ENCODE results near the gene MATN1. TPM values are rescaled to one million over a fixed set of nuclear protein-coding genes. Genes with fewer than 3 reads are reported as not detected.

MATN1 gene
- total RNA-seq, 2 experiments from 2014 or later, result 0.28 to 0.42 TPM

DNA sequence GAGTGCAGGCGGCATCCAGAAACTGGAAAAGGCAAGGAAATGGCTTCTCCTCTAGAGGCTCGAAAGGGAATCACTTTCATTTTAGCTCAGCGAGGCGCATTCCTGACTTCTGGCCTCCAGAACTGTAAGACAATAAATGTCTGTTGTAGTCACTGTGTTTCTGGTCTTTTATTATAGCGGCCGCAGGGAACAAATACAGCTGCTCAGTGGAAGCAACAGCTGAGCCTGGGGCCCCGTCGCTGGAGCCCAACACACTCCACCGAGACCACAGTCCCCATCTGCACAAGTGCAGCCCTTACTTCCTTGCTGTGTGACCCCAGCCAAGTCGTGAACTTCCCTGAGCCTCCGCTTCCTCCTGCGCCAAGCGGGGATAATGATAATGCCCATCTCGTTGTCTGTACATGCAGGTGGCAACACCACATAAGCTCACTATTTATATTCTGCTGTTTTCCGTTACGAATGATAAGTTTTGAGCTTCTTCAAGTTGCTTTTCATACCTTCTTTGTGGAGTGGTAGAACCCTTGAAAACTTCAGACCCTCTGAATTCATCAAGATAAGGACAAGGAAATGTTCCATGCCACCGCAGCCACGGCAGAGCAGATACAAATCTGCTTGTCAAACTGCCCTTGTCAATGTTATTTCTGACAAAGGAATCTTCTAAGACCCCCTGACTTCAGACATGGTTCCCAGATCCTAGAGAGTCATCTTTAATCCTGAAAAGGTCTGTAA is 37.4 kb upstream of the MATN1 start:
- no peaks in the 10 kb centered on the region for H3K9me3 ChIP-seq (ENCODE audit: low read length)
- peak overlapping the region; percentile 91 for H3K4me2 ChIP-seq (ENCODE audit: low read length)
- ChIA-PET POLR2A (interaction anchor here (0.5 to 2.8 kb wide), 13 partner anchors 10 to 1257 kb away, joined by 3 to 15 read pairs (median 4); no protein-coding TSS in a partner anchor), CTCF (ENCODE audit: unreplicated experiment) (interaction anchor here (0.6 to 2.9 kb wide), 5 partner anchors 16 to 72 kb away, joined by 3 to 17 read pairs (median 7); no protein-coding TSS in a partner anchor)
- H2AFZ ChIP-seq (ENCODE audit: low read length), result peak overlapping the region; percentile 1; the same call in 1 of the 2 replicates
- peaks cover 83% of the 10 kb centered on the region for H3K4me1 ChIP-seq (ENCODE audit: insufficient read depth, low read length, poor library complexity, severe bottlenecking)
- no TSS peak for BruUV-seq (replicated peaks)
- TF ChIP-seq EZH2phosphoT487 (IDR thresholded peaks at IDR 0.05; ENCODE audit: borderline replicate concordance, low read depth, low read length), result no peak
- TF ChIP-seq, protein P1, sequence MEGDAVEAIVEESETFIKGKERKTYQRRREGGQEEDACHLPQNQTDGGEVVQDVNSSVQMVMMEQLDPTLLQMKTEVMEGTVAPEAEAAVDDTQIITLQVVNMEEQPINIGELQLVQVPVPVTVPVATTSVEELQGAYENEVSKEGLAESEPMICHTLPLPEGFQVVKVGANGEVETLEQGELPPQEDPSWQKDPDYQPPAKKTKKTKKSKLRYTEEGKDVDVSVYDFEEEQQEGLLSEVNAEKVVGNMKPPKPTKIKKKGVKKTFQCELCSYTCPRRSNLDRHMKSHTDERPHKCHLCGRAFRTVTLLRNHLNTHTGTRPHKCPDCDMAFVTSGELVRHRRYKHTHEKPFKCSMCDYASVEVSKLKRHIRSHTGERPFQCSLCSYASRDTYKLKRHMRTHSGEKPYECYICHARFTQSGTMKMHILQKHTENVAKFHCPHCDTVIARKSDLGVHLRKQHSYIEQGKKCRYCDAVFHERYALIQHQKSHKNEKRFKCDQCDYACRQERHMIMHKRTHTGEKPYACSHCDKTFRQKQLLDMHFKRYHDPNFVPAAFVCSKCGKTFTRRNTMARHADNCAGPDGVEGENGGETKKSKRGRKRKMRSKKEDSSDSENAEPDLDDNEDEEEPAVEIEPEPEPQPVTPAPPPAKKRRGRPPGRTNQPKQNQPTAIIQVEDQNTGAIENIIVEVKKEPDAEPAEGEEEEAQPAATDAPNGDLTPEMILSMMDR (conservative IDR thresholded peaks at IDR 0.05; ENCODE audit: low read length), result no peak
- H3K27ac ChIP-seq (ENCODE audit: low read depth, low read length, poor library complexity, severe bottlenecking), result peak overlapping the region; percentile 52
- H3K79me2 ChIP-seq (ENCODE audit: insufficient read depth, low read depth, low read length), result no peaks in the 10 kb centered on the region
- H4K20me1 ChIP-seq (ENCODE audit: insufficient read depth, low read length), result no peaks in the 10 kb centered on the region; the same call in 1 of the 2 replicates
- H3K4me3 ChIP-seq (ENCODE audit: low read depth, low read length, poor library complexity, severe bottlenecking), result peak overlapping the region; percentile 34
- intact Hi-C loops (cut with micrococcal nuclease; ENCODE audit: unreplicated experiment), result loop anchor here (1.0 kb wide), 1 partner anchor 30 kb away; no protein-coding TSS in a partner anchor
- no peaks in the 10 kb centered on the region for H3K9me2 ChIP-seq (ENCODE audit: insufficient read depth, low read length)
- no peaks in the 10 kb centered on the region for H3K36me3 ChIP-seq (ENCODE audit: insufficient read depth, low read length)
- DNase-seq (ENCODE audit: low spot score), result peak; percentile 74

DNA sequence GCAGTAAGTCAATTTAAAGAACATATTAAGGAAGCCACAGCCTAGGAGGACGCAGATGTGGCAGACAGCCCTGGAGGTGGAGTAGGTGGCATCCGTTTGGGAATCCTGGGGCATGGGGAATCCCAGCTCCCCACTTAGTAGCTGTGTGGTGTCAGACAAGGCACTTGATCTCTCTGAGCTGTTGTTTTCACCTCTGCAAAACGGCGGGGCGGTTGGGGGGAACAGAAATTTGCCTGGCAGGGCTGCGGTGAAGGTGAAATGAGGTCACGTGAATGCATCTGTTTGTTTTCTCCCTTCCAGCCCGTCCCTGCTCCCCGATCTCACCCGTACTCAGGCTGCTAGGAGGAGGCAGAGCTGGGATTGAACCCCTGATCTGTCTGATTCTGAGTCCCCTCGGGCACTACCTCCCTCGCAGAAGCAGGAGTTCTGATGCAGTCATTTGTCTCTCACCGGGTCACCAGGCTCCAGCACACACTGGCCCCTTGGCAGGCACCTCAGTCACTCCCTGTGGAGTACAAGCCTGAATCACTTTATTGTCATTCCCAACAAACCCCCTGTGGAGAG is 36.4 kb upstream of the MATN1 start:
- Histone ChIP-seq H3K4me1 (ENCODE audit: insufficient read depth, low read length, poor library complexity, severe bottlenecking) (peaks cover 87% of the 10 kb centered on the region), H3K9me3 (ENCODE audit: low read length) (no peaks in the 10 kb centered on the region), H3K9me2 (ENCODE audit: insufficient read depth, low read length) (no peaks in the 10 kb centered on the region), H2AFZ (ENCODE audit: low read length) (peak overlapping the region; percentile 1; the same call in 1 of the 2 replicates), H3K4me3 (ENCODE audit: low read depth, low read length, poor library complexity, severe bottlenecking) (peak overlapping the region; percentile 34), H3K27ac (ENCODE audit: low read depth, low read length, poor library complexity, severe bottlenecking) (peak overlapping the region; percentile 52), H3K36me3 (ENCODE audit: insufficient read depth, low read length) (no peaks in the 10 kb centered on the region), H3K4me2 (ENCODE audit: low read length) (peak overlapping the region; percentile 91), H3K79me2 (ENCODE audit: insufficient read depth, low read depth, low read length) (no peaks in the 10 kb centered on the region), H4K20me1 (ENCODE audit: insufficient read depth, low read length) (peaks cover 9% of the 10 kb centered on the region)
- CTCF ChIA-PET (ENCODE audit: unreplicated experiment), result interaction anchor here (2.9 kb wide), 1 partner anchor 41 kb away, joined by 17 read pairs; no protein-coding TSS in a partner anchor
- TF ChIP-seq EZH2phosphoT487 (IDR thresholded peaks at IDR 0.05; ENCODE audit: borderline replicate concordance, low read depth, low read length), result no peak
- TF ChIP-seq, protein P1 (conservative IDR thresholded peaks at IDR 0.05; ENCODE audit: low read length), result no peak
- intact Hi-C loops (cut with micrococcal nuclease; ENCODE audit: unreplicated experiment), result loop anchor here (1.0 kb wide), 1 partner anchor 29 kb away; no protein-coding TSS in a partner anchor
- no TSS peak for BruUV-seq (replicated peaks)
- DNase-seq (ENCODE audit: low spot score), result no peak
- POLR2A ChIA-PET, result interaction anchor here (0.6 to 2.8 kb wide), 4 partner anchors 9 to 1258 kb away, joined by 4 to 15 read pairs (median 8); no protein-coding TSS in a partner anchor

Measured in OCI-LY7 (cell line).